CD4-positive, alpha-beta T cell (primary cell): Measurements from ENCODE around the gene ABCD3. TPM values are rescaled to one million over a fixed set of nuclear protein-coding genes. Genes with fewer than 3 reads are reported as not detected.

Source experiments
- ATAC-seq: fragments of 200-7000 bp; cut with Tn5 transposase; one replicate; pipeline ENCODE4 v1.10.0; 2022; ENCODE audit warnings: mild to moderate bottlenecking; ENCODE audit not compliant: poor library complexity
- CTCF ChIA-PET: fragments of 350-600 bp; sonication (Branson Sonifier 250); formaldehyde crosslinking; loops from one replicate; lab custom pipeline; 2021; ENCODE audit warnings: antibody characterized with exemption, inconsistent platforms; lab: Charles Lee
- POLR2A ChIA-PET: fragments of 350-600 bp; sonication (Branson Sonifier 250); formaldehyde crosslinking; loops from one replicate; lab custom pipeline; 2021; ENCODE audit warnings: antibody characterized with exemption, inconsistent platforms; lab: Charles Lee
- DNase-seq, 14 experiments: peaks; one replicate each; pipeline ENCODE4 v3.0.0-alpha.2; 2013 to 2020; ENCODE audit warnings: mixed read lengths in 2 of 14
- H3K27ac ChIP-seq, 2 donors: one replicate each; pipeline versions ENCODE4 v1.5.1 to v1.7.0; 2013; ENCODE audit warnings: low read length in 2 of 2, low read depth in 1 of 2, mild to moderate bottlenecking in 1 of 2
- H3K27me3 ChIP-seq, 2 experiments: 1 replicate in 1 of 2; 2 replicates in 1 of 2; pipeline versions ENCODE4 v1.6.1 to v1.7.0; 2013; ENCODE audit warnings: low read length in 2 of 2, control low read depth in 1 of 2, mild to moderate bottlenecking in 1 of 2, moderate library complexity in 1 of 2; ENCODE audit not compliant: insufficient read depth in 2 of 2, control insufficient read depth in 1 of 2
- H3K36me3 ChIP-seq: one replicate; pipeline ENCODE4 v1.6.1; 2013; ENCODE audit warnings: low read length, control low read depth; ENCODE audit not compliant: insufficient read depth
- H3K4me1 ChIP-seq: one replicate; pipeline ENCODE4 v1.6.1; 2013; ENCODE audit warnings: low read length, control low read depth; ENCODE audit not compliant: insufficient read depth
- H3K4me3 ChIP-seq: one replicate; pipeline ENCODE4 v1.5.1; 2013; ENCODE audit warnings: mild to moderate bottlenecking, low read length, moderate library complexity
- H3K9me3 ChIP-seq, 2 experiments: 1 replicate in 1 of 2; 2 replicates in 1 of 2; pipeline versions ENCODE4 v1.6.1 to v1.7.0; 2013; ENCODE audit warnings: low read length in 2 of 2, mild to moderate bottlenecking in 2 of 2, control low read depth in 1 of 2, moderate library complexity in 1 of 2; ENCODE audit not compliant: control insufficient read depth in 1 of 2, insufficient read depth in 1 of 2
- H3K27ac Mint-ChIP-seq: one replicate; pipeline ENCODE4 v1.8.0; 2020; ENCODE audit warnings: mixed read lengths
- H3K27me3 Mint-ChIP-seq: one replicate; pipeline ENCODE4 v1.8.0; 2021; ENCODE audit warnings: mixed read lengths
- H3K36me3 Mint-ChIP-seq: one replicate; pipeline ENCODE4 v1.8.0; 2021; ENCODE audit warnings: low read depth, mixed read lengths
- H3K4me1 Mint-ChIP-seq: one replicate; pipeline ENCODE4 v1.8.0; 2021; ENCODE audit warnings: low read depth, mixed read lengths
- H3K4me3 Mint-ChIP-seq: one replicate; pipeline ENCODE4 v1.8.0; 2020; ENCODE audit warnings: mild to moderate bottlenecking, mixed read lengths
- H3K9me3 Mint-ChIP-seq: one replicate; pipeline ENCODE4 v1.8.0; 2020; ENCODE audit warnings: mixed read lengths
- intact Hi-C, 2 experiments: fragments of 100-400 bp; cut with DNase I in 1 of 2; cut with micrococcal nuclease in 1 of 2; formaldehyde crosslinking; loops; one replicate each; pipeline versions ENCODE4 v1.15.1 to v1.9.0; 2023 to 2025; cut with DNase I, micrococcal nuclease
- total RNA-seq, 174 experiments: library from RNA in 2 of 174; stranded (reverse) in 2 of 174; gene quantifications; one replicate each; pipeline ENCODE4 v1.2.3 and lab custom pipeline; 2021 to 2026
- TF ChIP-seq, protein P1 (sequence below): fragments of 200-600 bp; IDR thresholded peaks from one replicate; pipeline ENCODE4 v1.8.0; 2022; ENCODE audit warnings: antibody characterized with exemption, mild to moderate bottlenecking

ABCD3 gene
- total RNA-seq, 2 experiments from 2014 or later, result 13.0 to 13.5 TPM

DNA sequence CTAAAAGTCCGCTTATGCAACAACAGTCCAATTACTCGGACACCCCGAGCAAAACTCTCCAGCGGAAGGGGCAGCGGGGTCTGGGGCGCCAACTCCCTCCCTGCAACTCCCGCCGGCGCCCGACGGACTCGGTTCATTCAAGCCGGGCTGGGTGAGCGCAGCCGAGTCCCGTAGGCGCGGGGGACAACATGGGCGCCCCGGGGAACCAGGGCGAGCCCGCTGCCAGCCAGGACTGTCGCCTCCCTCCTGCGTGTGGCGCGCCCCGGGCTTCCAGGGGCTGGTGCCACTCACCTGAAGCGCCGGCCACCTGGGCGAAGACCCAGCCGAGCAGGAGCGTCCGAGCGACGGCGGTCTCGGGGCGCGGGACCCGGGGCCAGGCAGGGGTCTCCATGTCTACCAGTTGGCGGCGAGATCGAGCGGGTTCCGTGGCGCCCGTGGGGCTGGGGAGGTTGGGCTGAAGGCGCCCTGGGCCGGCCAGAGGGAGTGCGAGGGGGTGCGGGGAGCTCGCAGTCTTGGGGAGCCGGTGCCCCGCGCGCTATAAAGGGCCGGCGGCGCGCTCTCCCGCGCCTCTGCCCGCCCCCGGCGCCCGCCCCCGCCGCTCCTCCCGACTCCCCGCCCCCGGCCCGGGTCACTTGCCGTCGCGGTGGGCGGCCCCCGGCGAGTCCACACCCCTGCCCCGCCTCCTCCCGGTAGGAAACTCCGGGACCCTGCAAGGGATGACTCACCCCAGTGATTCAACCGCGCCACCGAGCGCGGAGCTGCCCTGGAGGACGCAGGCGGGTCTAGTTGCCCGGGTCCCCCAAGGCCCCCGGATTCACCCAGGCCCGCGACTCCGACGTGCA is 123.3 kb downstream of the ABCD3 start, which contains the start of gene F3:
TSS of gene F3 (minus strand) at position 514 of the 842 bp plus-strand sequence. CDS start at position 391, 123 bp downstream.
- TF ChIP-seq, protein P1, sequence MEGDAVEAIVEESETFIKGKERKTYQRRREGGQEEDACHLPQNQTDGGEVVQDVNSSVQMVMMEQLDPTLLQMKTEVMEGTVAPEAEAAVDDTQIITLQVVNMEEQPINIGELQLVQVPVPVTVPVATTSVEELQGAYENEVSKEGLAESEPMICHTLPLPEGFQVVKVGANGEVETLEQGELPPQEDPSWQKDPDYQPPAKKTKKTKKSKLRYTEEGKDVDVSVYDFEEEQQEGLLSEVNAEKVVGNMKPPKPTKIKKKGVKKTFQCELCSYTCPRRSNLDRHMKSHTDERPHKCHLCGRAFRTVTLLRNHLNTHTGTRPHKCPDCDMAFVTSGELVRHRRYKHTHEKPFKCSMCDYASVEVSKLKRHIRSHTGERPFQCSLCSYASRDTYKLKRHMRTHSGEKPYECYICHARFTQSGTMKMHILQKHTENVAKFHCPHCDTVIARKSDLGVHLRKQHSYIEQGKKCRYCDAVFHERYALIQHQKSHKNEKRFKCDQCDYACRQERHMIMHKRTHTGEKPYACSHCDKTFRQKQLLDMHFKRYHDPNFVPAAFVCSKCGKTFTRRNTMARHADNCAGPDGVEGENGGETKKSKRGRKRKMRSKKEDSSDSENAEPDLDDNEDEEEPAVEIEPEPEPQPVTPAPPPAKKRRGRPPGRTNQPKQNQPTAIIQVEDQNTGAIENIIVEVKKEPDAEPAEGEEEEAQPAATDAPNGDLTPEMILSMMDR, result no peak
- Histone ChIP-seq H3K36me3 (no peaks in the 10 kb centered on the region), H3K4me1 (peaks cover 15% of the 10 kb centered on the region), H3K27ac (no peak within 1 kb of the TSS), H3K4me3 (peak within 1 kb of the TSS; percentile 37), H3K9me3 (peaks cover 0 to 6% of the 10 kb centered on the region in 2 experiments), H3K27me3 (peaks cover 39 to 75% of the 10 kb centered on the region in 2 experiments)
- peak in 10 of 14 experiments; percentile 4 to 79 (median 40) for DNase-seq
- ChIA-PET CTCF (no interaction called here), POLR2A (no interaction called here)
- Mint-ChIP-seq H3K4me1 (peaks cover 10% of the 10 kb centered on the region), H3K4me3 (peak within 1 kb of the TSS; percentile 64), H3K36me3 (no peaks in the 10 kb centered on the region), H3K9me3 (no peaks in the 10 kb centered on the region), H3K27me3 (peaks cover 81% of the 10 kb centered on the region), H3K27ac (no peak within 1 kb of the TSS)
- intact Hi-C loops, result no loop called here
- ATAC-seq, result peak; percentile 43

DNA sequence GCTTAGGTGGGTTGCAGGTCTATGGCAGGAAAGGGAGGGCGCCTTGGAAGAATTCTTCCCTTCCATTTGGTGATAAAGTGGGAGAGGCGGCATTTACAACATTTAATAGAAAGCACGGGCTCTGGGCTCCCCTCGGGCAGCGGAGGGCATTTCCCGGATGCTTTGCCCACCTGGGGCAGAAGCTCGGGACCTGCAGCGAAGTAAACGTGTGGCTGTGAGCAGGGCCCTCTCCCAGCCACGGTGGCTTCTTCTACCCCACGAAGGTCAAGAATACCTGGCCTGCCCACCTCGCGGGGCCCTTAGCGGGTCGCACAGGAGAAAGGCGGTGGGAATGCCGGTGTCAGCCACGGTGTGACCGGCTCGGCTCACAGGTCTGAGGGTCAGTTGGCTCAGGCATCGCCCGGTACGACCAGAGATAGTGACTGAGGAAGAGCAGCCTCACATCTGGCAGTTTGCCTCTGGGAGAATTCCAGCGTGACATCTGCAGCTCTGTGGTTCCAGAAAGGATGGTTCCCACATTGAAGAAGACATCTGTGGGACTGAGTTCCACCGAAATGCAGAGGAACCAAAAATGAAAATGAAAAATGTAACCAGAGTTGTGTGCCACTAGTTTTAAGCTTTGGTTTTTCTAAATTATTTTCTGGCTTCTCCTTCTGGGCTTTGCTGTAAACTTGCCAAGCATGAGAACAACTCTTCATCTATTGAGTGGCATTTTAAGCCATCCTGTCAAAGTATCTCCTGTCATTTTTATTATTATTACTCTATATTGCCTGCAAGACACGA is 124.1 kb downstream of the ABCD3 start:
- POLR2A ChIA-PET, result no interaction called here
- Mint-ChIP-seq H3K27ac (no peak overlapping the region), H3K4me3 (peak overlapping the region; percentile 49), H3K27me3 (peaks cover 81% of the 10 kb centered on the region), H3K4me1 (peaks cover 10% of the 10 kb centered on the region), H3K9me3 (no peaks in the 10 kb centered on the region), H3K36me3 (no peaks in the 10 kb centered on the region)
- H3K27ac ChIP-seq, result no peak overlapping the region
- H3K36me3 ChIP-seq, result no peaks in the 10 kb centered on the region
- H3K4me3 ChIP-seq, result peak overlapping the region; percentile 37
- intact Hi-C loops, result no loop called here
- peaks cover 0 to 6% of the 10 kb centered on the region in 2 experiments for H3K9me3 ChIP-seq
- peaks cover 15% of the 10 kb centered on the region for H3K4me1 ChIP-seq
- DNase-seq (peak in 1 of 14 experiments; percentile 10), ATAC-seq (no peak)
- H3K27me3 ChIP-seq, result peaks cover 39 to 69% of the 10 kb centered on the region in 2 experiments
- CTCF ChIA-PET, result no interaction called here
- TF ChIP-seq, protein P1, result no peak

DNA sequence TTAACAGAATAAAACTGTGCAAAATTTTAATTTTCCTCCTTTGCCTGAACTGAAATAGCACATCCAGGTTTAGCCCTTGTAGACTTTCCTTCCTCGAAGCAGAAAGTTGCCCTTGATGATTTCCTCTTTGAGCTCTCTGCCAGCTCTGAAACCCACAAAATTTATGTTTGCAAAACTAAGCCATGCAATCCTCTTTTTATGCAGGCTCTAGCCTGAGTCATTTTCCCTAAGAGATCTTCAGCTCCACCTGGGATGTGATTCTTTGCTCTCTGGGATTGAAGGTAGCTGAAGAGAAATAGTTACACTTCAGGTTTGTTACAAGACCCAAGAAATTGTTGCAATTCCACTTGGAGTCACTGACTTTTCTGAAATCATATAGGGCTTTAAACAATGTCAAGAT is 124.8 kb downstream of the ABCD3 start:
- ChIA-PET CTCF (no interaction called here), POLR2A (no interaction called here)
- Histone ChIP-seq H3K36me3 (no peaks in the 10 kb centered on the region), H3K9me3 (peaks cover 0 to 6% of the 10 kb centered on the region in 2 experiments), H3K27me3 (peaks cover 39 to 67% of the 10 kb centered on the region in 2 experiments), H3K4me1 (peaks cover 15% of the 10 kb centered on the region), H3K27ac (no peak overlapping the region), H3K4me3 (no peak overlapping the region)
- H3K4me1 Mint-ChIP-seq, result peaks cover 10% of the 10 kb centered on the region
- TF ChIP-seq, protein P1, result no peak
- DNase-seq, result no peak
- H3K27ac Mint-ChIP-seq, result no peak overlapping the region
- peaks cover 82% of the 10 kb centered on the region for H3K27me3 Mint-ChIP-seq
- intact Hi-C loops, result no loop called here
- H3K9me3 Mint-ChIP-seq, result no peaks in the 10 kb centered on the region
- ATAC-seq, result no peak
- H3K4me3 Mint-ChIP-seq, result no peak overlapping the region
- H3K36me3 Mint-ChIP-seq, result no peaks in the 10 kb centered on the region
